Right renal pelvis (tissue), 4 donors: ENCODE measurements around the gene POLN. TPM values are rescaled to one million over a fixed set of nuclear protein-coding genes. Genes with fewer than 3 reads are reported as not detected.
"Not testable (repeated sequence)": the region's sequence is repeated elsewhere in the genome, so short reads cannot be mapped to it uniquely, and the experiment has no call there.

Source experiments
- DNase-seq, 4 donors: peaks; one replicate each; pipeline ENCODE4 v3.0.0-alpha.2; 2013; ENCODE audit warnings: low read depth in 4 of 4, low spot score in 3 of 4, missing footprints in 1 of 4
- polyA plus RNA-seq, 4 donors: library from polyadenylated mRNA; unstranded; fragments of 120-200 nt; gene quantifications; one replicate each; pipeline ENCODE4 v1.2.1, GENCODE V29; 2013; ENCODE audit not compliant: insufficient read length in 4 of 4

POLN gene
- polyA plus RNA-seq, 4 donors, result 2.4 to 3.5 (median 3.0) TPM

DNA sequence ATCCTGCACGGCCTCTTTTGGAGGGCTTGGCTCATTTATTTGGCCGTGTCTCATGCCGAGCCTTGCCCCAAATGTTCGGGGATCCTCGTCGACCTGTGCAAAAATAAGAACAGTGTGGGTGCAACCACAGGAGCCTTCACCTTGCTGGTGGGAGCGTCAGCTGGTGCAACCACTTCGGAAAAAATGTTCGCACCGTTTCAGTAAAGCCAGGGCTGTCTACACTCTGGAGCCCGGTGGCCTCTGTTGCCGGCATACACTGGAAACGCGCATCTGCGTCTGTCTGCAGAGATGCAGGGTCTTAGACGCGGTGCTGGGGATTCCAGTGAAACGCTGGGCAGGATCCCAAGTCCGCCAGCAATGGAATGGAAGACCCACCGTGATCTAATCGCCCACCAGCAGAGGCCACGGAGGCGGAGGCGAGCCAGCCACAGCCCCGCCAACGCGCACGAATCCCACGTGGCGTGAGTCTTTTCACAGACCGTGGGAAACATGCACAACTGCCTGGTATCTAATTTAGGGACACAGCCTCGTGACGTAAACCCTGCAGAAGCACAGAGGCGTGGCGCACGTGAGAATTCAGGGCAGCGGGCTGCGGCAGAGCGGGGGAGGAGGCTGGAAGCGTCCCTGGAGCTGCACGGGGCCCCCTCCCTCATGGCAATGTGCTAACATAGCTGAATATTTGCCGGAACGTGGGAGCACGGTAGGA, 33.8 kb upstream of the POLN start:
- no peak for DNase-seq

DNA sequence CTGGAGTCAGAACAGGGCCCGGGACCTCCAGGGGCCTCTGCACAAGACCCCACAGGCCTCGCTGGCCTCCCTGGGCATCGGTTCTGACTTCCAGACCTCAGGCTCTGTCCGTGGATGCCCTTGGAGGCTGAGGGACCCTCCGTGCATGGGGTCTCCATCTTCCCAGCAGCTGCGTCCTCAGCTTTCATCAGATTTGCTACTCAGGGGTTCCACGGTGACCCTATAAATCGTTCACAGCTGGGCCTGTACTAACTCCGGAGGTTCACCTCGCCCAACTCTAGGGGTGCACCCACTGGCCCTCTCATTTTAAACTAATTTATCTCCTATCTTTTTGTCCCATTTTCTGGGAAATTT, 33.1 kb upstream of the POLN start:
- DNase-seq, result not testable (repeated sequence)

DNA sequence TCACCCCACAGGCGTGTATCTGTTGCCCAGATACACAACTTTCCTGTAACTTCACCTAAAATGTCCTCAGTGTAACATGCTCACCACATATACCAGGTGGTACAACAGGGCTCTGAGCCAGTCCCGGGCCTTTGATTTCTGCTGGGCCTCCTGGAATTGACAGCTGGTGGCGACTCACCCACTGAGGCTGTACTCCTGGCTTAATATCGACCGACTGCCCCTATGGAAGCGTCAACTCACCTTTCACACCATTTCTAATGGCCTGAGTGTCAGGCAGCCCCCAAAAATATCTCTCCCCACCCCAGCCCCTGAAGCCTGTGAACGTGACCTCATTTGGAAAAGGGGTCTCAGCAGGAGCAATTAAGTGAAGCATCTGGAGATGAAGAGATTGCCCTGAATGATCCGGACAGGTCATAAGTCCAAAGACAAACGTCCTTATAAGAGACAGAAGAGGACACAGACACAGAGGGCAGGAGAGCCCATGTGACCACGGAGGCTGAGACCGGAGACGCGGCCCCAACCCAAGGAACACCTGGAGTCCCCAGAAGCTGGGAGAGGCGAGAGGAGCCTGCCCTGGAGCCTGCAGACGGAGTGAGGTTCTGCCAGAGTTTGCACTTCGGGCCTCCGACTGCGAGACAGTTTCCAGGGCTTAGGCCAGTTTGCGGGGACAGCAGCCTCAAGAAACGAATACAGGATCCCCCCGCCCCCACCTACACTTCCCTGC, 32.6 kb upstream of the POLN start:
- DNase-seq, result no peak

DNA sequence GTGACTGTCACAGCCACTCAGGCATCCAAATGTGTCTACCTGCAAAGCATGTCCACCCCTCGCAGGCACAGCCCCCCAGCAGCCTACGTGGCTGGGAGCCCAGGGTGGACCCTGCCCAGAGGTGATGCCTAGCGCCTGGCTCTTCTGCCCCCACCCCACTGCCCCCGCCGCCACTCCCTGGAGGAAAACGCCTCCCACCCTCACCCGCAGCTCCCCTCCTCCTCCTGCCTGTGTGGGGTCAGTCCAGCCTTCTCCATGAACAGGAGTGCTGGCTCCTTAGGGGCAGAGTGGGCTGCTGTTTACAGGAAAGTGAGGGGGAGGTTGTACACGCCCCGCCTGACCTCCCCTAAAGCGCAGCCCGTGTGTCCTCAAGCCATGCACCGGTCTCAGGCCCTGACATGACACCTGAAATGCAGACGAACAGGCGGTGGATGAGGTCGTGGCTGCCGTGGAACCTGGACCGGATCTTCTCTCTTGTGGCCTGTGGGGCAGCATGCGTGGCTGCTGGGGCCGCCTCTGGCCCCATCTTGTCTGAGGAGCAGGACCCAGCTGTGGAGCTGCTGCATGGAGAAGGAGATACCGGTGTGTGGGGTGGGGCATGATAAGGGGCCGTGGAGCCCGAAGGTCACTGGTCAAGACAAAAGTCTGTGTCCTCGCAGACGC, 31.9 kb upstream of the POLN start:
- DNase-seq, result no peak

DNA sequence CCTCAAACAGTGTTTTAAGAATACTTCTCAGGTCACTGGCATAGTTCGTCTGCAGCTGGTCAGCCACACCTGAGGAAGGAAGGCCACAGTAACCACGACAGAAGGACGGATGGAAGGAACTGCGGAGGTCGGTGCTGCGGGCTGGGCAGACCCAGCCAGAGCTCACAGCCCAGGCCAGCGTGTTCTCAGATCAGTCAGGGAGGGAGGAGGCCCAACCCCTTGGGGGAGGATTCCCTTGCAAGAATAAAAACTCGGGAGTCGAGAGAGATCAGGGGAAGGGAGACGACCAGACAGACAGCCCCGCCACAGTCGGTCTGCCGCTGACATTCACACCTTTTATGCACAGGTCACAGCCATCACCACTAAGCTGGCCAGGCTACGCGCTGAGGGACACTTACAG, 31.3 kb upstream of the POLN start:
- no peak for DNase-seq

DNA sequence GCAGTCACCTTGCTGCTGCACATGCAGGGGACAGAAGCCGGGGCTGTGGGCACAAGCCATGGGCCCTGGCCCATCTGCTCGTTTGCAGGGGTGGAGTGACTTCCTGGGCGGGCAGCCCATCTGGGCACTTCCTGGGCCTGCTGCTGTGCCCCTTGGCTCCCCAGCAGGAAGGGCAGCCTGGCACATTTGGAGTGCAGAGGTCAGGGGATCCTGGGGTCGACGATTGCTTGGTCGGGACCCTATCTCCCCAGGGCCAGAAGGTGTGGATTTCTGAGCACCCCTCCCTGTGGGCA, 30.9 kb upstream of the POLN start:
- no peak for DNase-seq

DNA sequence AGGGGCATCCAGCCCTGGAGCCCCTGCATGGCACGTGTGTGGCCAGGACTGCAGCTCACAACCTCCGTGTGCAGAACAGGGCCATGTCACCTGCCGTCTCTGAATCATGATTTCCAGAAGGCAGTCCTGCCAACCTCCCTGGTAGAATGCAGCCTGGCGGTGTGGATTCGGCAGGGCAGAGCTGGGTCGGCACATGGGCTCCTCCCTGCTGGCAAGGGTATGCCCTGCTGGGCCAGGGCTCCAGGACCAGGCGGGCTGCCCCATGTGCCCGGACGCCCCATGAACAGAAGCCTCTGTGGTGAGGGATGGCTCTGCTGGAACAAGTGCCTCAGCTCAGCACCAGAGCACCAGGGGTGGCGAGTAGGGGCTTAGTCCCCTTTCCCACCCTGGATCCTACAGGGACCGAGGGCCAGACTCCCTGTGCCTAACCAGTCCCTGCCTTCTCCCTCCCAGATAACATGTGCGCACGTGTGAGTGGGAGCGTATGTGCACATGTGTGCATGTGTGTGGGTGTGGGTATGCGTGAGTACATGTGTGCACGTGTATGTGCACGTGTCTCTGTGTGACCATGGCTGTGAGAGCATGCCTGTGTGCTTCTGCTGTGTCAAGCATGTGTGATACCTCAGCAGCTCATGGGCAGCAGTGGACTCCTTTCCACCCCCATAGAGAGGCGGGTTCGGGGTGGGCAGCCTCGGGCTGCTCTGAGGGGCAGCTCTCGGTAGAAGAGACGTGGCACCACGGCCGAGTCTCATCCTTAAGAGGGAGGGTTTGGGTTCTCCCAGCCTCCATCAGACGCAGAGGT, 30.3 kb upstream of the POLN start:
- no peak for DNase-seq

DNA sequence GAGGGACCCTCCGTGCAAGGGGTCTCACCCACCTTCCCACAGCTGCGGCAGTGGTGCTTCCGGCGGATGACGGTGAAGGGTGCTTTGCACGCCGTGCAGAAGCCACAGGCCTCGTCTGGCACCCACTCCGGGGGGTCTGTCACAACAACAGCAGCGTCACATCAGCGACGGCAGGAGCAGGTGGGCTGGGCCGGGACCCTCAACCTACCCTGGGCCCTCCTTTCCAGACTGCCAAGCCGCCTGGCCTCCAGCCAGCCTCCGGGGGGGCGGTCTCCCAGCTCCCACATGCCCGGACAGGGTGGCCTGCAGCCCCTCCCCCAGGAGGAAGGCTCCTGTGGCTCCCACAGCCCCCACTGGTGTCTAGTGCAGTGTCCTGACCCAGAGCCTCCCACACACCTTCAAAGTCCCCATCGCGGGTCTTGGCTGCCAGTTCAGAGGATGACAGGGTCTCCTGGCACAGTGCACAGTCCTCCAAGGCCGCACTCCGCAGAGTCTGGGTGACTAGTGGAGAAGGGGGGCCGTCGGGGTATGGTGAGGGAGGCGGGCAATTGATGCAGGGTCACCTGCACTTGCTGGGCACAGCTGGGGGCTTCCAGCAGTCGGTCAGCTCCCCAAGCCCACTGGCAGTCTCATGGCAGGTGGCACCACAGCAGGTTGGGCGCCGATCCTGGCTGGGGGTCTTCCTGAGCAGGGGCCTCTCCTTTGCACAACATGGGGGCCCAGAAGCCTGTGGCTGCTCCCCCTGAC, 29.5 kb upstream of the POLN start:
- no peak for DNase-seq

DNA sequence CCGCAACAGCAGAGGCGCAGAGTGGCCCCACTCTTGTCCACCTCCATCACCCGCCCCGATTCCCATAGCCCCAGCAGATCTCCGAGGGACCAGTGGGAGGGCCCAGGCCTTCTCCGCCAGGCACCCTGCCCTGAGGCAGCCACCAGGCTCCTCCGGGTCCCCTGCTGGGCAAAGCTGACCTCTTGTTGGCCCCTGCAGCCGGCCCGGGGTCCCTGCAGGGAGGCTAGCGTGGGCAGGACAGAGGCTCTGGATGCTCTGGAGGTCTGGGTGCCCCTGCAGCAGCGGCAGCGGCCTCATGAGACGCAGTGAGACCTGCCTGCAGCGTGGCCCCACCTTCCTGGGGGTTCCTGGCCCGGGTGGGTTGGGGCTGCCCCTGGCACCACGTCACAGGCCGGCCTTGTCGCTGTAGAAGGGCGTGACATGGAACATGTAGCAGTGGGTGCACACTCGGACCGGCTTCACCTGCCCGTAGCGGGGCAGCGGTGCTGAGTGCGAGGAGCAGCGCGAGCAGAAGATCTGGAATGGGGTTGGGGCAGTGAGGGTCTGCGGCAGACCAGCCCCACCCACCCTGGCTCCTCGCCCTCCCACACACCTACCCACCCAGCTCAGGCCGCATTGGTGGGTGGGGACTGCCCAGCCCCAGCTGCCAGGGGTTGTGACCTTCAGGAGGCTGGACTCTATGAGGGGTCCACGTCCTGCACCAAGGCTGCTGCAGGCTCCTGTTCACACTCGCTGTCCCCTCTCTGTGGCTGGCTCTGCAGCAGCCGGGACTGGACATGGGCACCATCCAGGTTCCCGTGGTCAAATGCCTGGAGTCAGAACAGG, 28.6 kb upstream of the POLN start:
- no peak for DNase-seq

DNA sequence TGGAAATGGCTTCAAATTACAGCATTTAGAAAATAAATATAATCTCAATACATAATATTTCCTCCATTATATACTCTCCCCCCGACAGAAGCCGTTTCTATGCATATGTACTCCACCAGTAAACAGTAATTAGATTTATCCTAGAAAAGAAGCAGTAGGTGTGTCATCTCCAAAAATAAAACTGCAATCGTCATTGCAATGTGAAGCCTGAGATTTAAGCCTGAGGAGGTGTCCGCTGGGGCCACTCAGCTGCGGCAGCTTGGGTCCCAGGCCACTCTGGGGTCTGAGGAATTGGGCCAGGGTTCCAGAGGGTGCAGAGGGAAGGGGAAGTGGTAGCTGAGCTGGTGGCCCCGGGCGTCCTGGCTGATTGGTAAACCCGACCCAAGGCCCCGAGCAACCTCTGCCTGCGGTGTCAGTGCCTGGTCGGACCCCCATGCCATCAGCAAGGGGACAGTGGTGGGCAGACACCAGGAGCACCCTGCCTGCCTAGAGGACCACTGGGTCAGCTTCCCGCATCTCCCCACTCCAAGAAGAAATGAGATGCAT, 27.8 kb upstream of the POLN start:
- no peak for DNase-seq

DNA sequence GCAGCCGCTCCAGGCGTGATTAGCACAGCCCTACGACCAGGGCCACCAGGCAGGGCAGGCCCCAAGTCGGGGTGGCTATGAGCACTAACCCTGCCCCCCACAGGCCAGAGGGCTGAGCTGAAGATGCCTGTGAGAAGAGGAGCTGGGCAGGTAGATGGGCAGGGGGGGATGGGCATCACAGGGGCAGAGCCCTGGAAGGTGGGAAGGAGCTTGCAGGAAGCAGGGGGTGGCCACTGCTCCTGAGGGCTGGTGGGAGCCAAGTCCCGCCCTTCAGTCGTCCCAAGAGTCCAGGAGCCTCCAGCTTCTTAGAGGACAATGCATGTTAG, 27.2 kb upstream of the POLN start:
- DNase-seq, result no peak

DNA sequence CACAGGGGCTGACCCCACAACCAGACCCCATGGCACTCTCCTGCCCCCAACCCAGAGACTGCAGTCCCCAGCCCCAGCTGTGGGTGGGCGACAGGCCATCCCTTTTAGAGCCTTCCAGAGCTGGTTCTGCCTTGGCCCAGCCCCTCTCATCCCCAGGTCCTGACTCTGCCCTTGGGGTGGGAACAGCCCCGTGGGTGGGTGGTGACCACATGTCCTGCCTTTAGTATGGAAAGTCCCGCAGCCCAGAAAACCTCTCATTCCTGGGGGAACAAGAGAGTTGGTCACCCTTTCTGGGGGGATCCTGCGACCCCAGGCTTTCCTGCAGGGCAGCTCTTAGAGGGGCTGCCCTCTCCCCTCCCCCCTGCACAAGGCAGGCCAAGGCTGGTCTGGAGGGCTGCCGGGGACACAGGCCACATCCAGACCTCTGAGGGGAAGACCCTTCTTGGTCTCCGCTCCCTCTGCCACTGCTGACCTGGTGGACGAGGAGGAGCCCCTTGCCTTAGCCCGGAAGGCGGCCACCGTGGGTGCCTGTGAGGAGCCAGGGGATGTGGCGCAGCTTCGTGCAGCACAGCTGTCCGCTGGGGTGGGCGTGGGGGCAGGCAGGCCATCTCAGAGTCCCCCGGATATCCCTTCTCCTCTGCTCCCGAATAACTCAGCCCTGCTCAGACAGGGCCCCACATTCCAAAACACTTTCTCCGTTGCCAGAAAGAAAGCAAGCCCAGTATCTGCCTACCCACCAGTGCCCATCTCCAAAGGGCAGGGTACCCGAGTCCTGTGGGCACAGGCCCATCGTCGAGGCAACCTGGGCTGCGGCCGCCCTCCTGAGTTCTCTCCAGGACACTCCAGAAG, 26.7 kb upstream of the POLN start:
- no peak for DNase-seq

DNA sequence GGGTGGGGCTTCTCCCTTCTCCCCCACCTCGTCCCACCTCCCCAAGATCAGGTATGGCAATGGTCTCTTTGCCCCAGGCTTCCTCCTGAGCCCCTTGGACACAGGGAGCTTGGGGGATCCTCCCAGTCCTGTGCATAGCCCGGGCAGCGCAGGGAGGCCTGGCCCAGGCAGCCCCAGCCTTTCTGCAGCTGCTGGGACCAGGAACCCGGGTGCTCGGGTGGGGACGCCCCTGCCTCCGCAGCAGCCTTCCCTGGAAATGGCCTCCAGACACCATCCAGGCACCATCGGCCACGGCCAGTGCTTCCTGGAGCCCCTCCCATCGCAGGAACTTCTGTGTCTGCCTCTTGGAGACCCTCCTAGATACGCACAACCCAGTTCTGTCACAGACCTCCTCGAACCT, 25.9 kb upstream of the POLN start:
- DNase-seq, result no peak

DNA sequence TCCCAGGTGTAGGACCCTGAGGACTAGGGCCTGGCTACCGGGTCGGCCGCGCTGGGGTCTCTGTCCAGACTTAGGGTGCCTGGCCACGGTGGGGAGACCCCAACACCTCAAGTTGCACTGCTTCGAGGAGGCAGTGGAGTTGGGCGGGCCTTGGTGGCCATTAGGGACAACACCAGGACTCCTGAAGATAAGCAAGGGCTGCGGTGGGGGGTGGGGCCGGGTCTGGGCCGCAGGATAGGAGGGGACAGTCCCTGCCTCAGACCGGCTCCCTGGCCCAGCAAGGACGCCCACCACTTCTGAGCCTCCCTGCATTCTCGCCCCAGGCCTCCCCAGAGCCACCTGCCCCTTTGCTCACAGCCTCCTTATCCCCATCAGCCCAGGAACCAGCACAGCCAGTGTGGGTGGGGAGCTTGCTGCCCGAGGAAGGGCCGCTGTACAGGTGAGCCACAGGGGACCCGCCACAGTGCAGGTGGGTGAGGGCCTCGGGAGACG, 25.4 kb upstream of the POLN start:
- no peak for DNase-seq

DNA sequence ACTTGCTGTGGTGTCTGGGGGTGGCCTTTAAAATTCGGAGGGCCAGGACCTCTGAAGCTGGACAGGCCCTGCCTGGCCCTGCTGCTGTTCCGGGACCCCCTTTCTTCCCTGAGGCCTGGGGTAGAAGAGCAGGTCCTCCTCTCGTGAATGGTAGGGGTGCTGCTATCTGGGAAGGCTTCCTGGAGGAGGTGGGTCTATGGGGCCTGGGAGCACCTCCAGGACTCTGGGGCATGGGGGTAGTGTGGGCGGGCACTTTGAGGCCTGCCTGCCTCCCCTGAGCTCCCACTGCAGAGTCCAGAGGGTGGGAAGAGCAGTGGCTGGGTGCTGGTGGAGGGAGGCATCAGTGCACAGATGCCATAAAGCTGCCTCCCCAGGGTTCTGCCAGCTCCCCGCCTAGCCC, 24.9 kb upstream of the POLN start:
- DNase-seq, result no peak

DNA sequence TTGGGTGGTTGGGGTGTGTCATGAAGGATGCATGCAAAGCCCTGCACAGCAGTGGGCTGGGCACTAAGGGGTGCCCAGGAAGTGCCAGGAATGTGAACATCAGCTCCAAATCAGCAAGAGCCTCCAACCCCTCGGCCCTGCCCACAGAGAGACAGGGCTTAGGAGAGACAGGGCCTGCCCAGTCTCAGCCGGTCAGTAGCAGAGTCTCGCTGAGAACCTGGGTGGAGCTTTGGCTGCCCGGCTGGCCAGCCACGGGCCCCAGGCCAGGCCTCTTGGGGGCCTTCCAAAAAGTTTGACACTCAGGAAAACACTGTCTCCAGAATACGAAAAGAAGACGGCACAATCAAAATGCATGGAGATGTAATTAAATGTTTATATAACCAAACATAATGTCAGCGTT, 24.3 kb upstream of the POLN start:
- no peak for DNase-seq

DNA sequence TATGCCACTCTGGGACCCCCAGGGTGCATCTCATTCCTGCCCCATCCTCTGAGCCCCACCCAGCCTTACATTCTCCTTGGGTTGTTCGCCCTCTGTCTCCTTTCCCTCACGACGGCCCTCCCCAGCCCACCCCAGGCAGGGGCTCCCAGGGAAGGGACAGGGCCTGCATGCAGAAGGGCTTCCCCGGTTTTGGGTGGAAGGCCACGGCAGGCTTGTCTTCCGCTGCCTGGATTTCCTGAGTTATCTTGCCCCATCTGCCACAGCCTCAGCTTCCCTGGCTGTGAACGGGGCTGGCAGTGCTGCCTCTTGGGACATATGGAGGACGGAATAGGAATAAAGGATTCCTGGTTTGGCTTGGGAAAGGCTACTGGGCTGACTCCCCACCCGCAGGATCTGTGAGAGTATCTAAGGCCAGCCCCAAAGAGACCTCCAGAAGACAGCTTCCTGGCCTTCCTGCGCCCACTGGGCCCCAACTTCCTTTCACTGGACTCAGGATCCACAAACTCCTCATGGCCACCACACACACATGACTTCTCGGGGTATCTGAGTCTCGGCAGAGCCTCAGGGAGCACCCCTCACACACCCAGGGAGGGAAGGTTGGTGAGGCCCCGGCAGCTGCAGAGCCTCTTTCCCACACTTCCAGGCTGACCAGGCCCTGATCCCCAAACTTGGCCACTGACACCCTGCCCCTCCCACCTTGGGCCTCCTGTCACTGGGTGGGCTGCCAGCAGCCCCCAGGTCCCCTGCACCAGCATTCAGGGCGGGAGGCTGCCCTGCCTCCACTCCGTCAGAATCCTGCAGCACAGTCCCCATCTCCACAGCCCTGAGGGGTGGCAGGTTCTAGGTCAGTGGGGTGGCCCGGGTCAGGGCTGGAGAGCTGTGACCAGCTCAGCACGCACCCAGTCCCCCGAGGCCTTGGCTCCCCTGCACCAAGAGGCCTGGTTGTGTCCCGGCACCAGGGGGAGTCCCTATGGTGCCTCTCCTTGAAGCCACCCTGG, 23.5 kb upstream of the POLN start:
- no peak for DNase-seq
